Fibroblast of villous mesenchyme (primary cell): ENCODE results near the gene ACCSL. TPM values are rescaled to one million over a fixed set of nuclear protein-coding genes. Genes with fewer than 3 reads are reported as not detected.

Experiments used
- DNase-seq: peaks from one replicate; pipeline ENCODE4 v3.0.0-alpha.2; 2010; ENCODE audit warnings: low read depth
- H3K4me3 ChIP-seq: 2 replicates; pipeline ENCODE4 v1.5.1; 2011; ENCODE audit warnings: low read depth, mild to moderate bottlenecking, low read length
- total RNA-seq: library from RNA; depleted of rRNA; stranded (reverse); fragments of >200 nt; gene quantifications from 2 replicates; pipeline ENCODE4 v1.2.3, GENCODE V29; 2012
- TF ChIP-seq, protein P1 (sequence below): IDR thresholded peaks from 2 replicates; pipeline ENCODE4 v1.5.1; 2012; ENCODE audit warnings: low read depth, mild to moderate bottlenecking, low read length; ENCODE audit not compliant: insufficient read depth

Gene ACCSL
- total RNA-seq: under 0.01 TPM in 1 of 2 replicates, not detected in the other

DNA sequence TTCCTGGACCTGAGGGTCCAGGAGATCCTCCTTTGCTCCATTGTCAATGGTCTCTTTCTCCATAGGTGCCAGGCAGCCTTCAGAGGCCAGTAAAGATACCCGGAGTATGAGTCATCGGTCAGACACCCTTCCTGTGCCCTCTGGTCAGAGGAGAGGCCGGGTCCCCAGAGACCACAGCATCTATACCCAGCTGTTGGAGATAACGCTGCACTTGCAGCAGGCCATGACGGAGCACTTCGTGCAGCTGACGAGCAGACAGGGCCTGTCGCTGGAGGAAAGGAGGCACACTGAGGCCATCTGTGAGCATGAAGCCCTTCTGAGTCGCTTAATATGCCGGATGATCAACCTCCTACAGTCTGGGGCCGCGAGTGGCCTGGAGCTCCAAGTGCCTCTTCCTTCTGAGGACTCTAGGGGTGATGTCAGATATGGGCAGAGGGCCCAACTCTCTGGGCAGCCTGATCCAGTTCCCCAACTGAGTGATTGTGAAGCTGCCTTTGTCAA is at the start of gene ACCSL:
Gene ACCSL (plus strand): TSS at position 51 of the 501 bp plus-strand sequence. CDS start 56 bp downstream, at position 107.
- TF ChIP-seq, protein P1, sequence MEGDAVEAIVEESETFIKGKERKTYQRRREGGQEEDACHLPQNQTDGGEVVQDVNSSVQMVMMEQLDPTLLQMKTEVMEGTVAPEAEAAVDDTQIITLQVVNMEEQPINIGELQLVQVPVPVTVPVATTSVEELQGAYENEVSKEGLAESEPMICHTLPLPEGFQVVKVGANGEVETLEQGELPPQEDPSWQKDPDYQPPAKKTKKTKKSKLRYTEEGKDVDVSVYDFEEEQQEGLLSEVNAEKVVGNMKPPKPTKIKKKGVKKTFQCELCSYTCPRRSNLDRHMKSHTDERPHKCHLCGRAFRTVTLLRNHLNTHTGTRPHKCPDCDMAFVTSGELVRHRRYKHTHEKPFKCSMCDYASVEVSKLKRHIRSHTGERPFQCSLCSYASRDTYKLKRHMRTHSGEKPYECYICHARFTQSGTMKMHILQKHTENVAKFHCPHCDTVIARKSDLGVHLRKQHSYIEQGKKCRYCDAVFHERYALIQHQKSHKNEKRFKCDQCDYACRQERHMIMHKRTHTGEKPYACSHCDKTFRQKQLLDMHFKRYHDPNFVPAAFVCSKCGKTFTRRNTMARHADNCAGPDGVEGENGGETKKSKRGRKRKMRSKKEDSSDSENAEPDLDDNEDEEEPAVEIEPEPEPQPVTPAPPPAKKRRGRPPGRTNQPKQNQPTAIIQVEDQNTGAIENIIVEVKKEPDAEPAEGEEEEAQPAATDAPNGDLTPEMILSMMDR: no peak
- no peak within 1 kb of the TSS for H3K4me3 ChIP-seq
- no peak for DNase-seq

DNA sequence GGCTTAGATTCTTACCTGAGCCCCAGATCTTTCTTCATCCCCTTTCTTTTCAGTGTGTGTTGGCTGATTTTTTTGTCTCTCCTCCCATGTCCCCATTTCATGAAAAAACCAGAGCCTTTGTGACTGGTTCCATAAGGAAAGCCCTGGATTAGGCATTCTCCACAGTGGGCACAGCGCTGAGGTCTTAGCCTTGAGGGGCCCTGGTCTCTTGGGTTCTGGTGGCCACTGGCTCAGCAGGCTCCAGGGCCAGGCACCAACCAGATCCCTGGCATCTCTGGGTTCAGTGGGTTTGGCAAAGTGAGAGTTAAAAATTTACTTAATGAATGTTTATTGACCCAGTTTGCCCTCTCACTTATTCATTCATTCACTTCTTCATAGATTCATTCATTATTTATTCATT is 49.5 kb upstream of the ACCSL start:
- TF ChIP-seq, protein P1: no peak
- DNase-seq: no peak
- no peak overlapping the region for H3K4me3 ChIP-seq

GRCh38 chr11:44000731-44001130 is 47.0 kb upstream of the ACCSL start:
- H3K4me3 ChIP-seq: no peak overlapping the region
- DNase-seq: no peak
- TF ChIP-seq, protein P1: no peak

- TF ChIP-seq, protein P1: no peak
- no peak overlapping the region for H3K4me3 ChIP-seq
- no peak for DNase-seq
Observed at GRCh38 chr11:44002191-44003093, 45.3 kb upstream of the ACCSL start.

- TF ChIP-seq, protein P1: no peak
Observed at GRCh38 chr11:44003736-44004451, 43.9 kb upstream of the ACCSL start.

GRCh38 chr11:44004452-44005062 is 43.2 kb upstream of the ACCSL start:
- no peak for DNase-seq
- no peak overlapping the region for H3K4me3 ChIP-seq
- TF ChIP-seq, protein P1: no peak

More at GRCh38 chr11:44003736-44004451, 43.9 kb upstream of the ACCSL start:
- no peak for DNase-seq
- H3K4me3 ChIP-seq: no peak overlapping the region
